Tibial nerve (tissue), 3 donors: ENCODE results near the gene FGF1.

Experiments
- POLR2A ChIP-seq, 2 donors: fragments of 450-650 bp; IDR thresholded peaks; one replicate each; pipeline ENCODE4 v1.6.1; 2017; ENCODE audit warnings: antibody characterized with exemption in 2 of 2, mild to moderate bottlenecking in 2 of 2, moderate library complexity in 2 of 2
- TF ChIP-seq, protein P1 (sequence below), 5 experiments: fragments of 200-600 bp in 3 of 5; fragments of 450-650 bp in 2 of 5; sonication (generic) in 3 of 5; IDR thresholded peaks; one replicate each; pipeline ENCODE4 v1.5.1; 2016 to 2019; ENCODE audit warnings: antibody characterized with exemption in 5 of 5, mild to moderate bottlenecking in 3 of 5, moderate library complexity in 2 of 5

DNA sequence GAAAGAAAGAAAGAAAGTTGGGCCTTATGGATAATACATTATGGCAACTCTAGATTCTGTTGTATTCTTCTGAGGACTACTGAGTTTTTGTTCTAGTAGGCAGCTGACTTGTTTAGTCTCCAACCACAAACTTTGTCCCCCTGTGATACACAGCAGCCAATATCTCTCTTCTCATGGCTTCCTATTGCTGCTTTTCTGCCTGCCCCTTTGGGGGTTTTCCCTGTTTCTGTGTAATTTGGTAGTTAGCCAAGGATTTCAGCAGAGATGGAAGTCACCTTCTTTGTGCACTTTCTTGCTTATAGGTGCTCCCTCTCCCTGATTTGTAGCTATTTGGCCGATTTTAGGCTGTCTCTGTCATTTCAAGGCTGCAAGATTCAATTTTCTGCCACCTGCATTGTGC, 109.6 kb downstream of the FGF1 start:
- TF ChIP-seq, protein P1, sequence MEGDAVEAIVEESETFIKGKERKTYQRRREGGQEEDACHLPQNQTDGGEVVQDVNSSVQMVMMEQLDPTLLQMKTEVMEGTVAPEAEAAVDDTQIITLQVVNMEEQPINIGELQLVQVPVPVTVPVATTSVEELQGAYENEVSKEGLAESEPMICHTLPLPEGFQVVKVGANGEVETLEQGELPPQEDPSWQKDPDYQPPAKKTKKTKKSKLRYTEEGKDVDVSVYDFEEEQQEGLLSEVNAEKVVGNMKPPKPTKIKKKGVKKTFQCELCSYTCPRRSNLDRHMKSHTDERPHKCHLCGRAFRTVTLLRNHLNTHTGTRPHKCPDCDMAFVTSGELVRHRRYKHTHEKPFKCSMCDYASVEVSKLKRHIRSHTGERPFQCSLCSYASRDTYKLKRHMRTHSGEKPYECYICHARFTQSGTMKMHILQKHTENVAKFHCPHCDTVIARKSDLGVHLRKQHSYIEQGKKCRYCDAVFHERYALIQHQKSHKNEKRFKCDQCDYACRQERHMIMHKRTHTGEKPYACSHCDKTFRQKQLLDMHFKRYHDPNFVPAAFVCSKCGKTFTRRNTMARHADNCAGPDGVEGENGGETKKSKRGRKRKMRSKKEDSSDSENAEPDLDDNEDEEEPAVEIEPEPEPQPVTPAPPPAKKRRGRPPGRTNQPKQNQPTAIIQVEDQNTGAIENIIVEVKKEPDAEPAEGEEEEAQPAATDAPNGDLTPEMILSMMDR (IDR thresholded peaks at IDR 0.05) = no peak
- no peak for TF ChIP-seq POLR2A (IDR thresholded peaks at IDR 0.05)
